HG03095 (cell line): ENCODE measurements around the gene SPTBN4.

ENCODE experiments used
- ATAC-seq: cut with Tn5 transposase; IDR thresholded peaks from one replicate; pipeline ENCODE4 v1.9.1; 2021; ENCODE audit warnings: moderate library complexity; ENCODE audit not compliant: unreplicated experiment

Gene SPTBN4

GRCh38 chr19:40599902-40600569 lies 133.2 kb downstream of the SPTBN4 start:
- ATAC-seq: no peak

GRCh38 chr19:40600570-40601133 lies 133.9 kb downstream of the SPTBN4 start:
- no peak for ATAC-seq

- no peak for ATAC-seq
Observed at GRCh38 chr19:40601134-40601974, 134.6 kb downstream of the SPTBN4 start, which contains the start of gene LTBP4. Gene LTBP4 (plus strand): TSS chr19:40601369. CDS start chr19:40601388, 19 bp downstream.

- no peak for ATAC-seq
Observed at GRCh38 chr19:40603071-40603388, 136.2 kb downstream of the SPTBN4 start.

- peak; percentile 67 for ATAC-seq
Observed at GRCh38 chr19:40603389-40604170, 136.8 kb downstream of the SPTBN4 start.

- no peak for ATAC-seq
Observed at GRCh38 chr19:40604171-40604646, 137.4 kb downstream of the SPTBN4 start.

- no peak for ATAC-seq
Observed at GRCh38 chr19:40604647-40605215, 137.9 kb downstream of the SPTBN4 start.

- ATAC-seq: no peak
Observed at GRCh38 chr19:40605216-40605971, 138.6 kb downstream of the SPTBN4 start.

- ATAC-seq: no peak
Observed at GRCh38 chr19:40607311-40608239, 140.8 kb downstream of the SPTBN4 start.

- no peak for ATAC-seq
Observed at GRCh38 chr19:40608240-40608621, 141.4 kb downstream of the SPTBN4 start.

GRCh38 chr19:40608957-40609356 lies 142.2 kb downstream of the SPTBN4 start:
- no peak for ATAC-seq

GRCh38 chr19:40609561-40610395 lies 143.0 kb downstream of the SPTBN4 start:
- peak; percentile 42 for ATAC-seq

- no peak for ATAC-seq
Observed at GRCh38 chr19:40610396-40611064, 143.7 kb downstream of the SPTBN4 start.

- no peak for ATAC-seq
Observed at GRCh38 chr19:40611096-40611495, 144.3 kb downstream of the SPTBN4 start.

GRCh38 chr19:40611900-40612698 lies 145.3 kb downstream of the SPTBN4 start:
- no peak for ATAC-seq

- no peak for ATAC-seq
Observed at GRCh38 chr19:40612831-40613689, 146.3 kb downstream of the SPTBN4 start.
